Measurements from ENCODE around the gene CDKAL1. TPM values are rescaled to one million over a fixed set of nuclear protein-coding genes. Genes with fewer than 3 reads are reported as not detected.

The CDKAL1 gene
- total and polyA plus RNA-seq, 9 of the 15 experiments (the other 6 are each of a cell fraction or from before 2014, with no cell fraction given) = 11.2 to 36.3 (median 20.1) TPM

DNA sequence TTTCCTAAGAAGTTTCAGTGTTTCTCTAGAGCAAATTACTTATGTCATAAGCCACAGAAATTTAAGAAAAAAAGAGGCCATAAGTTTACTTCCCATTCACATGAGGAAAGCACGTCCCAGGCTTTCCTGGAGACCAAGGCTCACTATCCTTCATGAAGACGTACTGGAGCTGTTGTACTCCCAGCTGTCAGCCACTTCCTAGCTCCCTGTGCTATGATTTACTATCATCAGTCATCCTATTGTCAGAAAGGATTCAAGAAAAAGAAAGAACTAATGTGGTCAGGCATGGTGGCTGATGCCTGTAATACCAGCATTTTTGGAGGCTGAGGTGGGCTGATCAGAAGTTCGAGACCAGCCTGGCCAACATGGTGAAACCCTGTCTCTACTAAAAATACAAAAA, 721.9 kb downstream of the CDKAL1 start:
- BruUV-seq (replicated peaks) = no TSS peak

DNA sequence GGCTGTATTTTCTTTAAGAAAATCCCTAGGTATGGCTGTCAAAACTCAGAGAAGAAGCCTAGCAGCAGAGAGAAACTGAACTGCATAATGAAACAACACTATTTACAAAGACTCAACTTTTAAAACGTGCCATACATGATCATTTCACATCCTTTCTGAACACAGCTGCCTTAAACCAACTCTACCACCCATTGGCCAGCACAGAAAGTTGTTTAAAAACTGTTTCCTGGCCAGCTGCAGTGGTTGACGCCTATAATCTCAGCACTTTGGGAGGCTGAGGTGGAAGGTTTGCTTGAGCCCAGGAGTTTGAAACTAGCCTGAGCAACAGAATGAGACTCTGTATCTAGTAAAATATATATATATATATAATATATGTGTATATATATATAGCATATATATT, 722.9 kb downstream of the CDKAL1 start:
- CTCF ChIA-PET (ENCODE audit: low intra/inter-chr PET ratio) = no interaction called here
- Histone ChIP-seq H3K9me3 (replicated peaks; ENCODE audit: control insufficient read depth, insufficient read depth, low read depth, low read length) (no peaks in the 10 kb centered on the region), H3K27me3 (ENCODE audit: control insufficient read depth in 2 of 2, insufficient read depth in 2 of 2, low read length in 2 of 2) (no peaks in the 10 kb centered on the region), H3K79me2 (ENCODE audit: control insufficient read depth, insufficient read depth, low read length) (no peaks in the 10 kb centered on the region), H3K36me3 (ENCODE audit: control insufficient read depth, insufficient read depth, low read length) (no peaks in the 10 kb centered on the region), H3K4me2 (ENCODE audit: insufficient read depth, low read length) (no peak overlapping the region), H3K27ac (ENCODE audit: extremely low read depth, low read depth, low read length) (no peak overlapping the region), H3K9me1 (ENCODE audit: control insufficient read depth, insufficient read depth, low read length) (no peaks in the 10 kb centered on the region), H3K9ac (ENCODE audit: insufficient read depth in 1 of 2, low read depth in 2 of 2, low read length in 2 of 2) (no peak overlapping the region), H4K20me1 (replicated peaks; ENCODE audit: control insufficient read depth, insufficient read depth, low read length) (no peaks in the 10 kb centered on the region), H3K4me3 (no peak overlapping the region), H2AFZ (ENCODE audit: low read depth, low read length) (no peak overlapping the region), H3K4me1 (replicated peaks in 1 of 2; ENCODE audit: control insufficient read depth in 2 of 2, insufficient read depth in 2 of 2, low read length in 2 of 2) (no peaks in the 10 kb centered on the region)
- 5% methylated on average over 2 of the region's 2 CpGs for WGBS (ENCODE audit: insufficient coverage, low coverage, missing lambda C conversion rate)
- BruUV-seq (replicated peaks) = no TSS peak
- no peak for ATAC-seq
- intact Hi-C loops (cut with micrococcal nuclease) = no loop called here
- POLR2A ChIA-PET = no interaction called here
- FAIRE-seq = no peak
- no peak for DNase-seq (ENCODE audit: extremely low read depth in 1 of 4, low spot score in 3 of 4)
- in situ Hi-C loops (cut with MboI) = no loop called here
- TF ChIP-seq, protein P1, sequence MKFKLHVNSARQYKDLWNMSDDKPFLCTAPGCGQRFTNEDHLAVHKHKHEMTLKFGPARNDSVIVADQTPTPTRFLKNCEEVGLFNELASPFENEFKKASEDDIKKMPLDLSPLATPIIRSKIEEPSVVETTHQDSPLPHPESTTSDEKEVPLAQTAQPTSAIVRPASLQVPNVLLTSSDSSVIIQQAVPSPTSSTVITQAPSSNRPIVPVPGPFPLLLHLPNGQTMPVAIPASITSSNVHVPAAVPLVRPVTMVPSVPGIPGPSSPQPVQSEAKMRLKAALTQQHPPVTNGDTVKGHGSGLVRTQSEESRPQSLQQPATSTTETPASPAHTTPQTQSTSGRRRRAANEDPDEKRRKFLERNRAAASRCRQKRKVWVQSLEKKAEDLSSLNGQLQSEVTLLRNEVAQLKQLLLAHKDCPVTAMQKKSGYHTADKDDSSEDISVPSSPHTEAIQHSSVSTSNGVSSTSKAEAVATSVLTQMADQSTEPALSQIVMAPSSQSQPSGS (CRISPR knock-in tag; IDR thresholded peaks at IDR 0.05) = no peak
- no peak for TF ChIP-seq ELF4 (CRISPR knock-in tag; IDR thresholded peaks at IDR 0.05)
- no peak for TF ChIP-seq ZNF23 (CRISPR knock-in tag; IDR thresholded peaks at IDR 0.05)
- TF ChIP-seq ZNF311 (CRISPR knock-in tag; IDR thresholded peaks at IDR 0.05) = no peak
- TF ChIP-seq, protein P2, sequence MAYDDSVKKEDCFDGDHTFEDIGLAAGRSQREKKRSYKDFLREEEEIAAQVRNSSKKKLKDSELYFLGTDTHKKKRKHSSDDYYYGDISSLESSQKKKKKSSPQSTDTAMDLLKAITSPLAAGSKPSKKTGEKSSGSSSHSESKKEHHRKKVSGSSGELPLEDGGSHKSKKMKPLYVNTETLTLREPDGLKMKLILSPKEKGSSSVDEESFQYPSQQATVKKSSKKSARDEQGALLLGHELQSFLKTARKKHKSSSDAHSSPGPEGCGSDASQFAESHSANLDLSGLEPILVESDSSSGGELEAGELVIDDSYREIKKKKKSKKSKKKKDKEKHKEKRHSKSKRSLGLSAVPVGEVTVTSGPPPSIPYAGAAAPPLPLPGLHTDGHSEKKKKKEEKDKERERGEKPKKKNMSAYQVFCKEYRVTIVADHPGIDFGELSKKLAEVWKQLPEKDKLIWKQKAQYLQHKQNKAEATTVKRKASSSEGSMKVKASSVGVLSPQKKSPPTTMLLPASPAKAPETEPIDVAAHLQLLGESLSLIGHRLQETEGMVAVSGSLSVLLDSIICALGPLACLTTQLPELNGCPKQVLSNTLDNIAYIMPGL (CRISPR knock-in tag; IDR thresholded peaks at IDR 0.05) = no peak
- TF ChIP-seq EHMT2 (IDR thresholded peaks at IDR 0.05) = no peak
- TF ChIP-seq, protein P3, sequence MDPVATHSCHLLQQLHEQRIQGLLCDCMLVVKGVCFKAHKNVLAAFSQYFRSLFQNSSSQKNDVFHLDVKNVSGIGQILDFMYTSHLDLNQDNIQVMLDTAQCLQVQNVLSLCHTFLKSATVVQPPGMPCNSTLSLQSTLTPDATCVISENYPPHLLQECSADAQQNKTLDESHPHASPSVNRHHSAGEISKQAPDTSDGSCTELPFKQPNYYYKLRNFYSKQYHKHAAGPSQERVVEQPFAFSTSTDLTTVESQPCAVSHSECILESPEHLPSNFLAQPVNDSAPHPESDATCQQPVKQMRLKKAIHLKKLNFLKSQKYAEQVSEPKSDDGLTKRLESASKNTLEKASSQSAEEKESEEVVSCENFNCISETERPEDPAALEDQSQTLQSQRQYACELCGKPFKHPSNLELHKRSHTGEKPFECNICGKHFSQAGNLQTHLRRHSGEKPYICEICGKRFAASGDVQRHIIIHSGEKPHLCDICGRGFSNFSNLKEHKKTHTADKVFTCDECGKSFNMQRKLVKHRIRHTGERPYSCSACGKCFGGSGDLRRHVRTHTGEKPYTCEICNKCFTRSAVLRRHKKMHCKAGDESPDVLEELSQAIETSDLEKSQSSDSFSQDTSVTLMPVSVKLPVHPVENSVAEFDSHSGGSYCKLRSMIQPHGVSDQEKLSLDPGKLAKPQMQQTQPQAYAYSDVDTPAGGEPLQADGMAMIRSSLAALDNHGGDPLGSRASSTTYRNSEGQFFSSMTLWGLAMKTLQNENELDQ (CRISPR knock-in tag; IDR thresholded peaks at IDR 0.05; ENCODE audit: borderline replicate concordance) = no peak
- TF ChIP-seq CBFA2T2 (conservative IDR thresholded peaks at IDR 0.05) = no peak

More for the DNA sequence above, 721.9 kb downstream of the CDKAL1 start:
- Histone ChIP-seq H2AFZ (ENCODE audit: low read depth, low read length) (no peak overlapping the region), H3K36me3 (ENCODE audit: control insufficient read depth, insufficient read depth, low read length) (no peaks in the 10 kb centered on the region), H4K20me1 (replicated peaks; ENCODE audit: control insufficient read depth, insufficient read depth, low read length) (no peaks in the 10 kb centered on the region), H3K27me3 (ENCODE audit: control insufficient read depth in 2 of 2, insufficient read depth in 2 of 2, low read length in 2 of 2) (no peaks in the 10 kb centered on the region), H3K79me2 (ENCODE audit: control insufficient read depth, insufficient read depth, low read length) (no peaks in the 10 kb centered on the region), H3K4me1 (replicated peaks in 1 of 2; ENCODE audit: control insufficient read depth in 2 of 2, insufficient read depth in 2 of 2, low read length in 2 of 2) (no peaks in the 10 kb centered on the region), H3K4me2 (ENCODE audit: insufficient read depth, low read length) (no peak overlapping the region), H3K4me3 (no peak overlapping the region), H3K9me3 (replicated peaks; ENCODE audit: control insufficient read depth, insufficient read depth, low read depth, low read length) (no peaks in the 10 kb centered on the region), H3K9ac (ENCODE audit: insufficient read depth in 1 of 2, low read depth in 2 of 2, low read length in 2 of 2) (no peak overlapping the region), H3K9me1 (ENCODE audit: control insufficient read depth, insufficient read depth, low read length) (no peaks in the 10 kb centered on the region), H3K27ac (ENCODE audit: extremely low read depth, low read depth, low read length) (no peak overlapping the region)
- CTCF ChIA-PET (ENCODE audit: low intra/inter-chr PET ratio) = no interaction called here
- in situ Hi-C loops (cut with MboI) (no loop called here), intact Hi-C loops (cut with micrococcal nuclease) (no loop called here)
- FAIRE-seq (no peak), ATAC-seq (no peak), DNase-seq (ENCODE audit: extremely low read depth in 1 of 4, low spot score in 3 of 4) (no peak)
- WGBS (ENCODE audit: insufficient coverage, low coverage, missing lambda C conversion rate) = 7% methylated on average over 3 of the region's 3 CpGs
- TF ChIP-seq, protein P4, sequence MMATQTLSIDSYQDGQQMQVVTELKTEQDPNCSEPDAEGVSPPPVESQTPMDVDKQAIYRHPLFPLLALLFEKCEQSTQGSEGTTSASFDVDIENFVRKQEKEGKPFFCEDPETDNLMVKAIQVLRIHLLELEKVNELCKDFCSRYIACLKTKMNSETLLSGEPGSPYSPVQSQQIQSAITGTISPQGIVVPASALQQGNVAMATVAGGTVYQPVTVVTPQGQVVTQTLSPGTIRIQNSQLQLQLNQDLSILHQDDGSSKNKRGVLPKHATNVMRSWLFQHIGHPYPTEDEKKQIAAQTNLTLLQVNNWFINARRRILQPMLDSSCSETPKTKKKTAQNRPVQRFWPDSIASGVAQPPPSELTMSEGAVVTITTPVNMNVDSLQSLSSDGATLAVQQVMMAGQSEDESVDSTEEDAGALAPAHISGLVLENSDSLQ (IDR thresholded peaks at IDR 0.05) = peak; percentile 52; the same call in 1 of the 2 replicates
- peak; percentile 65 for TF ChIP-seq MEIS2 (IDR thresholded peaks at IDR 0.05; ENCODE audit: partially characterized antibody)
- no peak for TF ChIP-seq ZSCAN29 (IDR thresholded peaks at IDR 0.05)
- POLR2A ChIA-PET = no interaction called here

Measured in K562 (cell line).